SK-N-SH (cell line): ENCODE results near the gene EXOC1. TPM values are rescaled to one million over a fixed set of nuclear protein-coding genes. Genes with fewer than 3 reads are reported as not detected.

Experiments
- CTCF ChIA-PET: fragments of 300-600, 350-600 bp; formaldehyde crosslinking; extraction: SDS; loops from one replicate; lab custom pipeline; 2021; lab: Yijun Ruan, JAX
- POLR2A ChIA-PET: fragments of 350-600 bp; sonication (Branson Sonifier 250); formaldehyde crosslinking; extraction: SDS; loops from one replicate; lab custom pipeline; 2020; ENCODE audit warnings: antibody characterized with exemption, inconsistent platforms; lab: Yijun Ruan, JAX
- DNase-seq: peaks from one replicate; pipeline ENCODE4 v3.0.0; 2012
- H2AFZ ChIP-seq: fragments of 200-600 bp; sonication (generic); 2 replicates; pipeline ENCODE4 v1.8.1; 2016; ENCODE audit warnings: antibody characterized with exemption, mild to moderate bottlenecking, low read depth
- H3F3A ChIP-seq: fragments of 200-600 bp; sonication (generic); replicated peaks from 2 replicates; pipeline ENCODE3; 2016; ENCODE audit warnings: antibody characterized with exemption, mild to moderate bottlenecking; ENCODE audit not compliant: insufficient read depth
- H3K27ac ChIP-seq, 2 experiments: fragments of 200-500 bp in 1 of 2; fragments of 200-600 bp in 1 of 2; sonication (Bioruptor generic) in 1 of 2; sonication (generic), shearing (Covaris generic) in 1 of 2; 2 replicates each; pipeline versions ENCODE4 v1.5.1 to v1.6.1; 2014 to 2016; ENCODE audit warnings: low read depth in 2 of 2, inconsistent platforms in 1 of 2, low read length in 1 of 2, mild to moderate bottlenecking in 1 of 2, mixed read lengths in 1 of 2
- H3K27me3 ChIP-seq: fragments of 200-600 bp; sonication (generic), shearing (Covaris generic); 2 replicates; pipeline ENCODE4 v1.6.1; 2016; ENCODE audit warnings: mixed run types; ENCODE audit not compliant: insufficient read depth
- H3K36me3 ChIP-seq, 2 experiments: fragments of 200-500 bp in 1 of 2; fragments of 200-600 bp in 1 of 2; sonication (Bioruptor generic) in 1 of 2; sonication (generic) in 1 of 2; replicated peaks in 1 of 2; 2 replicates each; pipeline versions ENCODE3 to v1.5.1; 2014 to 2016; ENCODE audit warnings: low read length in 1 of 2, mild to moderate bottlenecking in 1 of 2; ENCODE audit not compliant: insufficient read depth in 2 of 2, control insufficient read depth in 1 of 2
- H3K4me1 ChIP-seq, 2 experiments: fragments of 200-500 bp in 1 of 2; fragments of 200-600 bp in 1 of 2; sonication (Bioruptor generic) in 1 of 2; sonication (generic), shearing (Covaris generic) in 1 of 2; 2 replicates each; pipeline versions ENCODE4 v1.5.1 to v1.6.1; 2014 to 2016; ENCODE audit warnings: low read depth in 1 of 2, low read length in 1 of 2, mixed run types in 1 of 2; ENCODE audit not compliant: insufficient read depth in 2 of 2, control insufficient read depth in 1 of 2
- H3K4me2 ChIP-seq: fragments of 200-600 bp; sonication (generic), shearing (Covaris generic); 2 replicates; pipeline ENCODE4 v1.6.1; 2017; ENCODE audit warnings: mixed run types
- H3K4me3 ChIP-seq, 2 experiments: fragments of 200-500 bp in 1 of 2; fragments of 200-600 bp in 1 of 2; sonication (Bioruptor generic) in 1 of 2; sonication (generic), shearing (Covaris generic) in 1 of 2; 2 replicates each; pipeline versions ENCODE4 v1.5.1 to v1.8.1; 2014 to 2016; ENCODE audit warnings: low read depth in 2 of 2, inconsistent platforms in 1 of 2, low read length in 1 of 2, mild to moderate bottlenecking in 1 of 2, mixed read lengths in 1 of 2, moderate library complexity in 1 of 2
- H3K79me2 ChIP-seq: fragments of 200-600 bp; sonication (generic); 2 replicates; pipeline ENCODE4 v1.8.1; 2017; ENCODE audit warnings: mild to moderate bottlenecking; ENCODE audit not compliant: insufficient read depth
- H3K9ac ChIP-seq: fragments of 200-600 bp; sonication (generic); 2 replicates; pipeline ENCODE4 v1.6.1; 2017; ENCODE audit warnings: mixed run types
- H3K9me2 ChIP-seq: fragments of 200-600 bp; sonication (generic); 2 replicates; pipeline ENCODE4 v1.6.1; 2017; ENCODE audit warnings: mixed run types
- H3K9me3 ChIP-seq: fragments of 200-600 bp; sonication (generic); 2 replicates; pipeline ENCODE4 v1.6.1; 2017; ENCODE audit warnings: mixed run types, mild to moderate bottlenecking, moderate library complexity
- H4K20me1 ChIP-seq: fragments of 200-600 bp; sonication (generic); 2 replicates; pipeline ENCODE4 v1.6.1; 2017; ENCODE audit warnings: mild to moderate bottlenecking, mixed run types; ENCODE audit not compliant: insufficient read depth
- CHD2 ChIP-seq: fragments of 150-350 bp; IDR thresholded peaks from 2 replicates; pipeline ENCODE4 v1.6.1; 2018; ENCODE audit warnings: low read length; ENCODE audit not compliant: partially characterized antibody
- ELF1 ChIP-seq: IDR thresholded peaks from 2 replicates; pipeline ENCODE4 v1.4.0; 2012
- GATA2 ChIP-seq: sonication (generic); formaldehyde crosslinking; IDR thresholded peaks from 2 replicates; pipeline ENCODE4 v1.5.0; 2020; ENCODE audit warnings: mild to moderate bottlenecking, missing genetic modification reagents
- JUND ChIP-seq: IDR thresholded peaks from 2 replicates; pipeline ENCODE4 v1.4.0; 2012
- MAX ChIP-seq: IDR thresholded peaks from 2 replicates; pipeline ENCODE4 v1.4.0; 2012; ENCODE audit warnings: low read depth
- NFIC ChIP-seq: IDR thresholded peaks from 2 replicates; pipeline ENCODE4 v1.4.0; 2012; ENCODE audit warnings: borderline replicate concordance
- NRF1 ChIP-seq: IDR thresholded peaks from 2 replicates; pipeline ENCODE4 v1.6.1; 2012; ENCODE audit warnings: low read depth, mild to moderate bottlenecking, low read length
- PBX3 ChIP-seq: IDR thresholded peaks from 2 replicates; pipeline ENCODE4; 2012
- RCOR1 ChIP-seq: fragments of 150-350 bp; IDR thresholded peaks from 2 replicates; pipeline ENCODE4 v1.6.1; 2017; ENCODE audit warnings: antibody characterized with exemption, low read length
- RFX5 ChIP-seq: IDR thresholded peaks from 2 replicates; pipeline ENCODE4 v1.6.1; 2012; ENCODE audit warnings: mild to moderate bottlenecking, improper control_type of control experiment, low read length
- RXRA ChIP-seq: IDR thresholded peaks from 2 replicates; pipeline ENCODE4 v1.4.0; 2012; ENCODE audit warnings: low read depth, mild to moderate bottlenecking, borderline replicate concordance
- SIN3A ChIP-seq: IDR thresholded peaks from 2 replicates; pipeline ENCODE4 v1.6.1; 2012; ENCODE audit warnings: low read depth, mild to moderate bottlenecking, low read length, moderate library complexity, borderline replicate concordance
- SMC3 ChIP-seq: IDR thresholded peaks from 2 replicates; pipeline ENCODE4 v1.6.1; 2012; ENCODE audit warnings: low read depth, low read length, improper control_type of control experiment
- TCF12 ChIP-seq: IDR thresholded peaks from 2 replicates; pipeline ENCODE4 v1.4.0; 2012
- TEAD4 ChIP-seq: IDR thresholded peaks from 2 replicates; pipeline ENCODE4 v1.4.0; 2012; ENCODE audit warnings: mild to moderate bottlenecking, borderline replicate concordance; ENCODE audit not compliant: insufficient read depth
- YY1 ChIP-seq: IDR thresholded peaks from 2 replicates; pipeline ENCODE4 v1.4.0; 2012; ENCODE audit warnings: low read depth, mild to moderate bottlenecking
- ZBTB33 ChIP-seq: IDR thresholded peaks from 2 replicates; pipeline ENCODE4 v1.4.0; 2012; ENCODE audit warnings: low read depth, borderline replicate concordance
- WGBS: methylation state at CpG from one replicate; pipeline ENCODE4 v1.1.6; 2017; ENCODE audit warnings: low lambda C conversion rate; 5-methylcytosine and 5-hydroxymethylcytosine counted together
- polyA plus RNA-seq, 3 experiments: library from polyadenylated mRNA; depleted of rRNA; stranded (reverse); fragments of >200 nt; gene quantifications; 2 replicates each; pipeline ENCODE4 v1.2.3, GENCODE V29; 2012
- TF ChIP-seq, protein P1 (sequence below): IDR thresholded peaks from 2 replicates; pipeline ENCODE4 v1.6.1; 2012; ENCODE audit warnings: mild to moderate bottlenecking, low read depth, low read length, moderate library complexity
- TF ChIP-seq, protein P2 (sequence below): fragments of 150-350 bp; IDR thresholded peaks from 2 replicates; pipeline ENCODE4 v1.6.1; 2016; ENCODE audit warnings: mild to moderate bottlenecking, low read depth, low read length

EXOC1 gene
- polyA plus RNA-seq, 1 of the 3 experiments (the other 2 are of a cell fraction), result 13.5 TPM

- Histone ChIP-seq H3K27me3 (no peaks in the 10 kb centered on the region), H3F3A (no peaks in the 10 kb centered on the region), H3K79me2 (no peaks in the 10 kb centered on the region), H3K27ac (no peak overlapping the region), H3K9me2 (no peaks in the 10 kb centered on the region), H3K4me2 (no peak overlapping the region), H3K9ac (no peak overlapping the region), H3K36me3 (no peaks in the 10 kb centered on the region), H3K4me3 (no peak overlapping the region), H3K9me3 (no peaks in the 10 kb centered on the region), H3K4me1 (no peaks in the 10 kb centered on the region)
- DNase-seq, result no peak
- ChIA-PET POLR2A (no interaction called here), CTCF (interaction anchor here (0.6 to 0.9 kb wide), 3 partner anchors 22 to 189 kb away, joined by 3 to 4 read pairs (median 3); no protein-coding TSS in a partner anchor)
- no peak for TF ChIP-seq RXRA
- no peak for TF ChIP-seq MAX
- no peak for TF ChIP-seq TCF12
- TF ChIP-seq TEAD4, result no peak
- no peak for TF ChIP-seq YY1
- TF ChIP-seq, protein P1, sequence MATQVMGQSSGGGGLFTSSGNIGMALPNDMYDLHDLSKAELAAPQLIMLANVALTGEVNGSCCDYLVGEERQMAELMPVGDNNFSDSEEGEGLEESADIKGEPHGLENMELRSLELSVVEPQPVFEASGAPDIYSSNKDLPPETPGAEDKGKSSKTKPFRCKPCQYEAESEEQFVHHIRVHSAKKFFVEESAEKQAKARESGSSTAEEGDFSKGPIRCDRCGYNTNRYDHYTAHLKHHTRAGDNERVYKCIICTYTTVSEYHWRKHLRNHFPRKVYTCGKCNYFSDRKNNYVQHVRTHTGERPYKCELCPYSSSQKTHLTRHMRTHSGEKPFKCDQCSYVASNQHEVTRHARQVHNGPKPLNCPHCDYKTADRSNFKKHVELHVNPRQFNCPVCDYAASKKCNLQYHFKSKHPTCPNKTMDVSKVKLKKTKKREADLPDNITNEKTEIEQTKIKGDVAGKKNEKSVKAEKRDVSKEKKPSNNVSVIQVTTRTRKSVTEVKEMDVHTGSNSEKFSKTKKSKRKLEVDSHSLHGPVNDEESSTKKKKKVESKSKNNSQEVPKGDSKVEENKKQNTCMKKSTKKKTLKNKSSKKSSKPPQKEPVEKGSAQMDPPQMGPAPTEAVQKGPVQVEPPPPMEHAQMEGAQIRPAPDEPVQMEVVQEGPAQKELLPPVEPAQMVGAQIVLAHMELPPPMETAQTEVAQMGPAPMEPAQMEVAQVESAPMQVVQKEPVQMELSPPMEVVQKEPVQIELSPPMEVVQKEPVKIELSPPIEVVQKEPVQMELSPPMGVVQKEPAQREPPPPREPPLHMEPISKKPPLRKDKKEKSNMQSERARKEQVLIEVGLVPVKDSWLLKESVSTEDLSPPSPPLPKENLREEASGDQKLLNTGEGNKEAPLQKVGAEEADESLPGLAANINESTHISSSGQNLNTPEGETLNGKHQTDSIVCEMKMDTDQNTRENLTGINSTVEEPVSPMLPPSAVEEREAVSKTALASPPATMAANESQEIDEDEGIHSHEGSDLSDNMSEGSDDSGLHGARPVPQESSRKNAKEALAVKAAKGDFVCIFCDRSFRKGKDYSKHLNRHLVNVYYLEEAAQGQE, result no peak
- no peak for TF ChIP-seq SMC3
- no peak for TF ChIP-seq RCOR1
- no peak for TF ChIP-seq ELF1
- TF ChIP-seq RFX5, result no peak
- TF ChIP-seq GATA2, result no peak
- no peak for TF ChIP-seq NFIC
- TF ChIP-seq, all 33 proteins: peak for 0
- H4K20me1 ChIP-seq, result no peaks in the 10 kb centered on the region
- H2AFZ ChIP-seq, result no peak overlapping the region
Observed at GRCh38 chr4:55926610-55927009, 73.2 kb downstream of the EXOC1 start.

GRCh38 chr4:55927803-55928437 lies 74.5 kb downstream of the EXOC1 start:
- ChIA-PET POLR2A (no interaction called here), CTCF (interaction anchor here (1.4 kb wide), 1 partner anchor 21 kb away, joined by 3 read pairs; no protein-coding TSS in a partner anchor)
- Histone ChIP-seq H2AFZ (no peak overlapping the region), H3K4me3 (no peak overlapping the region), H3K36me3 (no peaks in the 10 kb centered on the region), H3K4me1 (no peaks in the 10 kb centered on the region), H3K9ac (no peak overlapping the region), H3K9me2 (no peaks in the 10 kb centered on the region), H4K20me1 (no peaks in the 10 kb centered on the region), H3F3A (no peaks in the 10 kb centered on the region), H3K27me3 (no peaks in the 10 kb centered on the region), H3K4me2 (no peak overlapping the region), H3K9me3 (no peaks in the 10 kb centered on the region), H3K27ac (no peak overlapping the region), H3K79me2 (no peaks in the 10 kb centered on the region)
- DNase-seq, result no peak
- 53% methylated on average over 2 of the region's 2 CpGs for WGBS
- TF ChIP-seq JUND (no peak), RXRA (no peak), ELF1 (no peak), NFIC (no peak), RFX5 (no peak), ZBTB33 (no peak), NRF1 (no peak), PBX3 (no peak), SIN3A (no peak), CHD2 (no peak)
- TF ChIP-seq, protein P2, sequence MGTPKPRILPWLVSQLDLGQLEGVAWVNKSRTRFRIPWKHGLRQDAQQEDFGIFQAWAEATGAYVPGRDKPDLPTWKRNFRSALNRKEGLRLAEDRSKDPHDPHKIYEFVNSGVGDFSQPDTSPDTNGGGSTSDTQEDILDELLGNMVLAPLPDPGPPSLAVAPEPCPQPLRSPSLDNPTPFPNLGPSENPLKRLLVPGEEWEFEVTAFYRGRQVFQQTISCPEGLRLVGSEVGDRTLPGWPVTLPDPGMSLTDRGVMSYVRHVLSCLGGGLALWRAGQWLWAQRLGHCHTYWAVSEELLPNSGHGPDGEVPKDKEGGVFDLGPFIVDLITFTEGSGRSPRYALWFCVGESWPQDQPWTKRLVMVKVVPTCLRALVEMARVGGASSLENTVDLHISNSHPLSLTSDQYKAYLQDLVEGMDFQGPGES, result no peak
